Measurements from ENCODE around the gene AOPEP.

AOPEP gene

GRCh38 chr9:94864862-94865509, 138.5 kb downstream of the AOPEP start:
- TF ChIP-seq CTCF (IDR thresholded peaks at IDR 0.05; ENCODE audit: insufficient read depth, low read length, poor library complexity, severe bottlenecking) (no peak), EZH2phosphoT487 (conservative IDR thresholded peaks at IDR 0.05; ENCODE audit: low read length) (no peak)
- H3K27ac ChIP-seq (ENCODE audit: low read depth, low read length): no peak overlapping the region
- H3K36me3 ChIP-seq (ENCODE audit: low read length): no peaks in the 10 kb centered on the region
- H3K4me3 ChIP-seq (ENCODE audit: insufficient read depth, low read length, poor library complexity, severe bottlenecking): no peak overlapping the region
- H3K79me2 ChIP-seq (ENCODE audit: insufficient read depth, low read length): no peaks in the 10 kb centered on the region
- H3K9me3 ChIP-seq (ENCODE audit: insufficient read depth, low read length): no peaks in the 10 kb centered on the region
- no peak overlapping the region for H3K9ac ChIP-seq (ENCODE audit: low read length)
- H3K4me2 ChIP-seq (ENCODE audit: low read depth, low read length, poor library complexity, severe bottlenecking): no peak overlapping the region
- H3F3A ChIP-seq (ENCODE audit: insufficient read depth): 0 out of 2 replicates have a peak, but pooled peaks cover 4% of the 10 kb centered on the region
- no peaks in the 10 kb centered on the region for H4K20me1 ChIP-seq (ENCODE audit: low read depth, low read length)
- no peak overlapping the region for H2AFZ ChIP-seq (ENCODE audit: low read depth, low read length, severe bottlenecking)
- no peaks in the 10 kb centered on the region for H3K9me2 ChIP-seq (replicated peaks; ENCODE audit: insufficient read depth, low read length)
- H3K27me3 ChIP-seq (ENCODE audit: low read length): no peaks in the 10 kb centered on the region

GRCh38 chr9:94865582-94866452, 139.3 kb downstream of the AOPEP start:
- no peak for TF ChIP-seq EZH2phosphoT487 (conservative IDR thresholded peaks at IDR 0.05; ENCODE audit: low read length)
- TF ChIP-seq CTCF (IDR thresholded peaks at IDR 0.05; ENCODE audit: insufficient read depth, low read length, poor library complexity, severe bottlenecking): no peak
- no peak overlapping the region for H3K4me3 ChIP-seq (ENCODE audit: insufficient read depth, low read length, poor library complexity, severe bottlenecking)
- H4K20me1 ChIP-seq (ENCODE audit: low read depth, low read length): no peaks in the 10 kb centered on the region
- H3K9me3 ChIP-seq (ENCODE audit: insufficient read depth, low read length): no peaks in the 10 kb centered on the region
- H3K36me3 ChIP-seq (ENCODE audit: low read length): no peaks in the 10 kb centered on the region
- H3K27ac ChIP-seq (ENCODE audit: low read depth, low read length): no peak overlapping the region
- H2AFZ ChIP-seq (ENCODE audit: low read depth, low read length, severe bottlenecking): no peak overlapping the region
- no peaks in the 10 kb centered on the region for H3K9me2 ChIP-seq (replicated peaks; ENCODE audit: insufficient read depth, low read length)
- H3K4me2 ChIP-seq (ENCODE audit: low read depth, low read length, poor library complexity, severe bottlenecking): no peak overlapping the region
- H3F3A ChIP-seq (ENCODE audit: insufficient read depth): 0 out of 2 replicates have a peak, but pooled peaks cover 1% of the 10 kb centered on the region
- H3K27me3 ChIP-seq (ENCODE audit: low read length): no peaks in the 10 kb centered on the region
- H3K79me2 ChIP-seq (ENCODE audit: insufficient read depth, low read length): no peaks in the 10 kb centered on the region
- H3K9ac ChIP-seq (ENCODE audit: low read length): no peak overlapping the region

GRCh38 chr9:94866770-94867169, 140.3 kb downstream of the AOPEP start:
- Histone ChIP-seq H3K9ac (ENCODE audit: low read length) (no peak overlapping the region), H3K27me3 (ENCODE audit: low read length) (no peaks in the 10 kb centered on the region), H3K4me2 (ENCODE audit: low read depth, low read length, poor library complexity, severe bottlenecking) (no peak overlapping the region), H3F3A (ENCODE audit: insufficient read depth) (no peaks in the 10 kb centered on the region), H4K20me1 (ENCODE audit: low read depth, low read length) (no peaks in the 10 kb centered on the region), H3K36me3 (ENCODE audit: low read length) (no peaks in the 10 kb centered on the region), H2AFZ (ENCODE audit: low read depth, low read length, severe bottlenecking) (no peak overlapping the region), H3K4me3 (ENCODE audit: insufficient read depth, low read length, poor library complexity, severe bottlenecking) (no peak overlapping the region), H3K9me2 (replicated peaks; ENCODE audit: insufficient read depth, low read length) (no peaks in the 10 kb centered on the region), H3K79me2 (ENCODE audit: insufficient read depth, low read length) (no peaks in the 10 kb centered on the region), H3K9me3 (ENCODE audit: insufficient read depth, low read length) (no peaks in the 10 kb centered on the region), H3K27ac (ENCODE audit: low read depth, low read length) (no peak overlapping the region)
- TF ChIP-seq CTCF (IDR thresholded peaks at IDR 0.05; ENCODE audit: insufficient read depth, low read length, poor library complexity, severe bottlenecking) (no peak), EZH2phosphoT487 (conservative IDR thresholded peaks at IDR 0.05; ENCODE audit: low read length) (no peak)

Data from SU-DHL-6 (cell line).